HG02623 (cell line): ENCODE data around the gene MTX1.
"Not testable (repeated sequence)": the region's sequence is repeated elsewhere in the genome, so short reads cannot be mapped to it uniquely, and the experiment has no call there.

Experiments used
- ATAC-seq: cut with Tn5 transposase; IDR thresholded peaks from one replicate; pipeline ENCODE4 v1.9.1; 2021; ENCODE audit warnings: moderate library complexity; ENCODE audit not compliant: unreplicated experiment

MTX1 gene

GRCh38 chr1:155188268-155188667, 20.2 kb upstream of the MTX1 start:
- ATAC-seq, result no peak

GRCh38 chr1:155189926-155190325, 18.6 kb upstream of the MTX1 start:
- ATAC-seq, result not testable (repeated sequence)

DNA sequence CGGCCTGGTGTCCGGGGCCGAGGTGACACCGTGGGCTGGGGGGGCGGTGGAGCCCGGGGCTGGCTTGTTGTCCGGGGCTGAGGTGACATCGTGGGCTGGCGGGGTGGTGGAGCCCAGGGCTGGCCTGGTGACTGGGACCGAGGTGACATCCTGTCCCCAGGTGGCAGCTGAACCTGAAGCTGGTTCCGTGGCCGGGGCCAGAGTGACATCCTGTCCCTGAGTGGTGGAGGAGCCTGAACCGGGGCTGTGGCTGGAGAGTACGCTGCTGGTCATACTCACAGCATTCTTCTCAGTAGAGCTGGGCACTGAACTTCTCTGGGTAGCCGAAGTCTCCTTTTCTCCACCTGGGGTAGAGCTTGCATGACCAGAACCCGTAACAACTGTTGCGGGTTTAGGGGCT, 16.6 kb upstream of the MTX1 start:
- no peak for ATAC-seq

DNA sequence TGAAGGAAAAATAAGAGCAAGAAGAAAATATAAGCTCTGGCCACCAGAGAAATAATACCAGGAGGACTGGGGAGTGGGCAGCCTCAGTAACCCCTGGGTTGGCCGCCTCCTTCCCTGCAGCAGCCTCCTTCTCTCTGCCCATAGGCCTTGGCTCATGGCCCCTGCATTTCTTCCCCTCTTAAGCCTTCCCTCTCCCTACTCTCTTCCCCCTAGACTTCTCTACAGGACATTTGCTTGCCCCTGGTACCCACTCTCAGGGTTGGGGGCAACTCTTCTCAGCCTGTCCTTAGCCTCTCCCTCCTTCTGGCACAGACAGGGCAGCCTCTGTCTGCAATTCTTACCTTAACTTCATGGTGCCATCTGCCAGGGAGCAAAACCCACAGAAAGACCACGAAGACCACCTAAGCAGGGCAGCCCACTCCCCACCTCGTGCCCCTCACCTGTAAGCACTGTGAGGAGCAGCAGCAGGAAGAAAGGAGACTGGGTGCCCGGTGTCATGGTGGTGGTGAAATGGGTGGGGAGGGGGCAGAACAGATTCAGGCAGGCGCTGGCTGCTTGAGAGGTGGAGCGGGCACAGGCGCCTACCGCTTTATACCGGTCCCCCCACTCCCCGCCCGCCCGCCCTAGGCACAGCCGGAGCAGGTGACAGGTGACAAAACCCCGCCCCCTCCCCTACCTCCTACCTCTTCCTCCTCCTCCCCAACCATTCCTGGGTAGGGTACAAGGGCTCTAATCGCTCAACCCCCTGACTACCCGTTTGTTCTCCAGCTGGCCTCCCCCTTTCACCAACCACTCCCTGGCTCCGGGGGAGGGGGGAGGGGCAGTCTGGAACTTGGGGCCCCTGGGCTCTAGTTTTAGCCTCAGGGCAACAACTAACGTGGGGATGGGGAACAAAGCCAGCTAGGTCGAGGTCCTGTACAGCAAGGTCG, 15.9 kb upstream of the MTX1 start:
- no peak for ATAC-seq

GRCh38 chr1:155193275-155193990, 15.1 kb upstream of the MTX1 start:
- no peak for ATAC-seq

DNA sequence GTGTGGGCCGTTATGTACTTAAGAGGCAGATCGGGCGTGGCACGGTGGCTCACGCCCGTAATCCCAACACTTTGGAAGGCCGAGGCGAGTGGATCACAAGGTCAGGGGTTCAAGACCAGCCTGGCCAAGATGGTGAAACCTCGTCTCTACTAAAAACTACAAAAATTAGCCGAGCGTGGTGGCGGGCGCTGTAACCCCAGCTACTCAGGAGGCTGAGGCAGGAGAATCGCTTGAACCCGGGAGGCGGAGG, 14.6 kb upstream of the MTX1 start:
- not testable (repeated sequence) for ATAC-seq

DNA sequence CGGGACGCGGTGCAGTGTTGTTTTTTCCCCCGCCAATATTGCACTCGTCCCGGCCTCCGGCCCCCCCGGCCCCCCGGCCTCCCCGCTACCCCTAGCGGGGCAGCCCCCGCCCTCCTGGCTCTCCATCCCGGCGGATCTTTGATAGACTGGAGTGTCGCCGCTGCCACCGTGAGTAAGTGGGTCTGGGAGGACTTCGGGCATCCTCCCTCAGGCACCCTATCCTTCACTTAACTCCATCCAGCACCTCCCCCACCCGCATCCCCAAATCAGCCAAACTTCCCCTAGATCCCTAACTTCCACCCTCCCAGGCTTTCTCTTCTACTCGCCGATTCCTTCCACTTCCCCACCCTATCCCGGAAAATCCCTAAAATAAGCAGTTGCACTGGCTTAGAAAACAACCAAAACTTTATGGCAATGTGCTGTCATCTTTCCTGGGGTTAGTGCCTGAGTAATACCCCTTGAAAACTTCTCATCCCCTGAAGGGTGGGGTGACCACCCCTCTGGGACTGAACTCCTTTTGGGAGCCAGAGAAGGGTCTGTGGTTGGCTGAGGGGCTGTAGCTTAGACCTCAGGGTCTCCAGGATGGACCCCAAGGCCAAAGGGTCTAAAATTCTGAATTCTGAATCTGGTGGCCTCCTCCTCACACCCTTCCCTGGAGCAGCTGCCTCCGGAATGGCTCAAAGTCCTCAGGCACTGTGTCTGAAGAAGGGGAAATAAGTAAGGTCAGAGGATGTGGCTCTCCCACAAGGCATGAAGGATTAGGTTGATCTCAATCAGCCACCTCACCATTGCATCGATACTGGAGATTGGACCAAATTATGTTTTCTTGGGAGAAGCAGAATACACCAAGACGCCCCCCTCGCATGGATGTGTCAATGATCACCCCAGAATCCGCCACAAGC, 13.0 kb upstream of the MTX1 start:
- no peak for ATAC-seq

- no peak for ATAC-seq
Observed at GRCh38 chr1:155196103-155196892, 12.2 kb upstream of the MTX1 start.

GRCh38 chr1:155196893-155197638, 11.4 kb upstream of the MTX1 start:
- no peak for ATAC-seq

- no peak for ATAC-seq
Observed at GRCh38 chr1:155197901-155198546, 10.5 kb upstream of the MTX1 start.

DNA sequence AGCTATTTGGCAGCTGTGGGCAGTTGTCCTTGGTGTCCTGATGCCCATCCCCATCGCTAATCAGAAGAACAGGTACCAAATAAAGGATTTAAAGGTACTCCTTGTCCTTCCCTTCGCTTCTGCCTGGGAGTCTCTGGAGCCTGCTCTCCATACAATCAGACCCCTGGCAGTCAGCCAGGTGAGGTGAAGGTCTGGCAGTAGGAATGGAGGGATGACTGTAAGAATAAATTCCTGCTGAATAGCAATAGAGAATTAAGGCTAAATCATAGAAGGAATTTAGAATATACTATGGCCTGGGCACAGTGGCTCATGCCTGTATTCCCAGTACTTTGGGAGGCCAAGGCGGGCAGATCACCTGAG, 10.0 kb upstream of the MTX1 start:
- no peak for ATAC-seq

DNA sequence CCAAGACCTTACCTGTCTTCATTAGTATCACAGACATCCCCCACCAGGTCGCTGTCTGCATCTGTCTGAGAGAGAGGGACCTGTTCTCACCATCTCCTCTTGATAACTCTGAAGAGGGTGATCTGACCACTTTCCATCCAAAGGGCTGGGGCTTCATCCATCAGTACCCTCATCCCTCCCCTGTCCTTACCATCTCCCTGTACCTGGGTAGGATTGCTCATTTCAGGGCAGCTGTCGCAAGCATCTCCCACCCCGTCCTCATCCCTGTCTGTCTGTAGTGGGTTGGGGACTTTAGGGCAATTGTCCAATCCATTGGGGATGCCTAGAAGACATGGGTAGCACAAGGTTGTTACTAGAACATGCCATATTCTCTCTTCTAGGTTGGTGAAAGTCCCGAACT, 8.7 kb upstream of the MTX1 start:
- ATAC-seq, result no peak

- ATAC-seq, result no peak
Observed at GRCh38 chr1:155200920-155201319, 7.6 kb upstream of the MTX1 start.

DNA sequence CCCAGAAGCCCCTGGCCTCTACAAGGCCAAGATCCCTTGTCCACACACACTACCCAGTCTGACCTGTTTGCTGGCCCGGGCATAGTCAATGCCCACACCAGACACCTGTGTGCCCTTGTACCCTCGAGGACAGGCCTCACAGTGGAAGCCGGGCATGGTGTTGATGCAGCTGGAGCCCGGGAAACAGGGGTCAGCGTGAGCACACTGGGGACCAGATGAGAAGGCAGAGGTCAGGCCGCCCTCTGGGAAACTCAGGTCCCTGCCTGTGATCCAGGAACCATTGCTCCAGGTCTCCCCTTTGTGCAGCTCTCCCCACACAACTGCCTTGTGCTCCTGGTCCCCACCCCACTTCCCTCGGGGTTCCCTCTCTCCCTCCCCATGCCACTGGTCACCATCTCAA, 6.3 kb upstream of the MTX1 start:
- no peak for ATAC-seq

- no peak for ATAC-seq
Observed at GRCh38 chr1:155202731-155203515, 5.6 kb upstream of the MTX1 start.

DNA sequence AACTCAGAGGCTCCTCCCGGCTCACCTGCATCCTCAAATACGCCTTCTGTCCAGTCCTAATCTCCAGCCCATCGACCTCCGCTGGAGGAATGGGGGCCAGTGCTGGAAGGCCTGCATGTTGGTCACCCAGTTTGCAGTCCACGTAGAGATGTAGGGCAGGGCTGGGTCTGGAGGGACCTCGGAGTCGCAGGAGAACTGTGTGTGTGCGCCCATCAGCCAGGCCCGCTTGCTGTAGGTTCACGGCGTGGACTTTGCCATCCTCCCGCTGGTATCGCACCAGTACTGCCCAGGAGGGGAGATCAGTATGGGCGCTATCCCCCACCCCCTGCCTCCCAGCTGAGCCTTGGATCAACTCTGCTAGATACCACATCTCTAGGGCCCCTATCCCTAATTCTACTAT, 3.5 kb upstream of the MTX1 start:
- ATAC-seq, result no peak

DNA sequence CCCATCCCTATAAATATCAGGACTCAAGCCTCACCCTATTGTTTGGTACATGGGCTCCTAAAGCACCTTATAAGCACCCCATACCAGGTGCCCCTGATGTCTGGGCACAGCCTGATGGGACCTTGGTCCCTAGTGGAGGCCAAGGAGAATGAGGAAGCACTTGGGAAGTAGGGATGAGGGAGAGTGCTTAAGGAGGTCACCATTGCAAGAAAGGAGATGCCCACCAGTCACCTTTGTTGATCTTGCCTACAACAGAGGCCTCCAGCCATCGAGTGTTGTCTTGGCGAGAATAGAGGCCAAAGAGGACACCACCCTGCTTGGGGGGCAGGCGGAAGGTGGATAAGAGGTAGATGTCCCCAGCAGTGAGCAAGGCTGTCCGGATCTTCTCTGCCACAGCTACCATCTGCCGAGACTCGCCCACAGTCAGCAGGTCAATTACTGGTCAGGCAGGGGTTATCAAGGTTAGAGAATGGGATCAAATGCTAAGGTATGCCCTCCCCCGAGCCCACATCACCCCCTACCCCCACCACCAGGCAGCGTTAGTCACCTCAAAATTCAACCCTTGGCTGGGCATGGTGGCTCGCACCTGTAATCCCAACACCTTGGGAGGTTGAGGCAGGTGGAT, 2.4 kb upstream of the MTX1 start:
- no peak for ATAC-seq
